22Rv1 (cell line): ENCODE measurements around the gene HEYL.

Source experiments
- H3K27ac ChIP-seq: fragments of 450-650 bp; 2 replicates; pipeline ENCODE4 v1.5.1; 2017
- CTCF ChIP-seq: fragments of 450-650 bp; IDR thresholded peaks from 2 replicates; pipeline ENCODE4 v1.5.1; 2017; ENCODE audit warnings: mild to moderate bottlenecking
- ZFX ChIP-seq: fragments of 450-650 bp; IDR thresholded peaks from 2 replicates; pipeline ENCODE4 v1.6.1; 2017; ENCODE audit warnings: antibody characterized with exemption, borderline replicate concordance

Gene HEYL

GRCh38 chr1:39657402-39657801 lies 18.0 kb upstream of the HEYL start:
- no peak overlapping the region for H3K27ac ChIP-seq
- TF ChIP-seq CTCF (no peak), ZFX (no peak)

DNA sequence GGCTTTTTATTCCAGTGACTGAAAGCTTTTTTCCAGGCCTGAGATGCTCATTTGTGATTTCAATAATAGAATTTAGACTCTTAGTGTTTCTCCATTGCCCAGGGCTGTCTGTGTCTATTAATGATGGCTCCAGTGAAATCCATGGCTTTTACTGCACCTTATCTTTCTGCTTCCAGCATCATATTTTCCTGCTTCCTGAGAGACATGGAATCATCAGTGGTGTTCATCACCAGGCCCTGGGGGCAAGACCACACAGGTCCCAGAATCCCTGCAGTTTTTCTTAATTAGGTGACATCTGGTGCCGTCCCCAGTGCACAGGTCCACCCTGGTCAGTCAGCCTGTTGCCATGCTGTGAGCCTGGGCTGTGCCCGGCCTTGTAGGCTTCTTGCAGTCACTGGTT lies 16.9 kb upstream of the HEYL start:
- H3K27ac ChIP-seq: no peak overlapping the region
- TF ChIP-seq ZFX: no peak
- no peak for TF ChIP-seq CTCF

DNA sequence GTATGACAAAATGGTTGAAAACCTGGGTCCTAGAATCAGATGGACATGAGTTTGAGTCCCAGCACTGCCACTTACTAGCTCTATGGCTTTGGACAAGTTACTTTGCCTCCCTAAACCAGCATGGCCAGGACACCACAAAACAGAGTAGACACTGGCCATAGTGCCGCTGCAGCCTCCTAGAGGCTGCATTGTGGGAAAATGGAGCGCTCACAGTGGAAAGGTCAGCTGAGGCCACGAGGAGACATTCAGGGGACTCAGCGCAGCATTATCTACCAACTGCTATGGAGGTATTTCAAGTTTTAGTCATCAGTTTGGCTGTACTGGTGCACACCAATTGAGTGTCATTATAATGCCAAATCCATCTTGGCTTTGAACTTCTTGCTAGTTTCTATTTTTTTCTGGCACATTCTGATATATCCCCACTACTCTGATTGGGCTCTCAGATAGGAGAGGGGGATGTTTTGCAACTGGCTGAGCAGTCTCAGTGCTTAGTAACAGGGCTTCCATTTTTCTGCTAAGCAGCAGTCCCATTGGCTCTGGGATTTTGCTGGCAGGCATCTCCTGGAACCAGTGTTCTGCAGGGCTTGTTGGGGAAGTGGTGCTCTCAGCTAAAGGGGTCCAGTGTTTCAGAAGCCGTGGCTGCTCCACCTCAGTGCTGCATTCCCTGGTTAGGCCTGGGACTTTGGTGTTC lies 16.3 kb upstream of the HEYL start:
- H3K27ac ChIP-seq: no peak overlapping the region
- TF ChIP-seq ZFX (no peak), CTCF (no peak)

DNA sequence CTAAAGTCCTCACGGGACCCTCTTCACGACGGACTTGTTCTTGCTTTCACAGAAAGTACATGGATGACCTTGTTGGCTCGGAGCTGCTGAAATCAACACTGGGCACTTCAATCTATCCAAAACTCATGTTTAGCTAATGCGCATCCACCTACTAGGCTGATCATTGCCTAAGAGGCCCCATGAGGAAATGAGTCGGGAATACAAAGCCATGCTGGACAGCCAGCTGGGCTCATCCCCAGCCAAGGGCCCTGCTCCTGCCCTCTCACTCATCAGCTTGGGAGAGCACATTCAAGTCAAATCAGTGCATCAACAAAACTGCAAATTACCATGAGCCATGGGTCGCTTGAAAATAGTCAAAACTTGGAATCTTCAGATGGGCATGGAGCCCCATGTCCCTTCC lies 14.8 kb upstream of the HEYL start:
- TF ChIP-seq CTCF (no peak), ZFX (no peak)
- H3K27ac ChIP-seq: no peak overlapping the region

GRCh38 chr1:39653546-39654031 lies 14.1 kb upstream of the HEYL start:
- TF ChIP-seq CTCF (peak; percentile 95), ZFX (no peak)
- no peak overlapping the region for H3K27ac ChIP-seq

- TF ChIP-seq ZFX: no peak
- no peak for TF ChIP-seq CTCF
- no peak overlapping the region for H3K27ac ChIP-seq
Observed at GRCh38 chr1:39652554-39652953, 13.1 kb upstream of the HEYL start.

DNA sequence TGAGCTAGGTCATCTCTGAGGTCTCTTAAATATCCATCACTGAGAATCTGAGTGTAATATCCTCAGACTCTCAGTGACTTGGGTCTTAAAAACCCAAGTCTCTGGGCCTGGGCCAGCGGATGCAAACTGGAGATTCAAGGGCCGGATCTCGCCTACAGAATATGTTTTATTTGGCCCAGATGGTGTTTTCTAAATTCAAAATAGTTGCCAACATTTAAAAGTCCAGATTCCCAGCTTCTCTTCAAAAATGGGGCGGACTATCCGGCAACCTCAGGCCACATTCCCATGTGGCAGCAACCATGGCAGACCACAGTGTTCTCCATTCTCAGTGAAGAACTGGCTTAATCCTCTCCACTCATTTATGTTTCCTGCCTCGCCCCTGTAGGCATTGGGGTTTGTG lies 12.7 kb upstream of the HEYL start:
- TF ChIP-seq ZFX (no peak), CTCF (no peak)
- H3K27ac ChIP-seq: no peak overlapping the region
